ENCODE data around the gene FRMPD4.
"Not testable (repeated sequence)": the region's sequence is repeated elsewhere in the genome, so short reads cannot be mapped to it uniquely, and the experiment has no call there.

Gene FRMPD4

DNA sequence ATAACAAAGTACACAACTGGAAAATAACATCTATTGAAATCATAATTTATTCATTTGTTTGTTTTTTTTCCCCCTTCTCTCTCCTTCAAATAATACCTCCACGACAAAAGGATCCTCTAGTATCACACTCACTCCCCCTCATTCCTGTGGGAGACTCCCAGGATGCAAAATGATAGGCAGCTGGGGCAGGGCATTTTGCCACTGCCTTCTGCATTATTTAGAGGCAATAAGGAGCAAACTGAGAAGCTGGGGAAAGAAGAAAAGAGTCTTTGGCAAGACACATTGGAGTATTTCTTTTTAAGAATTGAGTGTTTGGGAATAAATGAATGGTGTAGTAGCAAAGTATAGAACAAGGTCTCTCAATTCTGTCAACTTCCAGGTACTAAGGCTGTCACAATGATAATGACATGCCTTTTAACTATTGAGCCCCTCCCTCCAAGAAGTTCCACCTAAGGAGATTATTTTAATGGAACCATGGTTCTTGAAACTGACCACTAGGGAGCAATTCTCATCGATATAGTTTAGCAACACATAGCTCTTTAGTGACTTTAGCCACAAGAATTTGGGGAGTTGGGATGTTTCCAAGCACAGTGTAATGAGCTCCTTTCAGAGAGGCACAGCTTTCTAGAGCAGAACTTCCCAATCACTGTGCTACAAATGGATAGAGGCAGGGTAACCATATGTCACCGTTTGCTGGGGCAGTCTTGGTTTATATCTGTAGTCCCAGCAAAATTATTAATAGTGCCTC lies 303.3 kb downstream of the FRMPD4 start:
- DNase-seq (ENCODE audit: low read depth) = no peak

DNA sequence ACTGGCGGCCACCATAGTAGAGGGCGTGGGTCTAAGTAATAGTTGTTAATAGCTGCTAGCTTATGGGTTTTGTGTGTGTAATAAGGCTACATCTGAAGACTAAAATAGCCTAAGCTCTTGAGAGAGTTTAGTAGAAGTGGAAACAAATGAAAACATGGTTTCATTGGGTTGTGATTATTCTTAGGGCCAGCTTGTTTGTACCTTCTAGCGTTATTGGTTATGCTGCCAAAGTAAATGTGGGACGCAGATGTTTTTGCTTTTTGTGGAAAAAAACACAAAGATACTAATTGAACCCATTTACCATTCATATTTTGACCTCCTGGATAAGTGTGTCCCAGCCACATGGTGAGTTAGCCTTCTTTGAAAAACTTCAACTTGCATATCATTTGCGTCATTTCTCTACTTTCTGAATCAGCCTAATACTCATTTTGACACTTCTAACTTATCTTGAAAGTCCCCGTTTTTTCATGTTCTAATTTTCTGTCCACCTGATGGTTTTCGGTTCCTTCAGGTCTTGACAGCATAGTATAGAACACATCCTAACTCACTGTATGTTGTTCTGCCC lies 305.3 kb downstream of the FRMPD4 start:
- DNase-seq (ENCODE audit: low read depth) = no peak

DNA sequence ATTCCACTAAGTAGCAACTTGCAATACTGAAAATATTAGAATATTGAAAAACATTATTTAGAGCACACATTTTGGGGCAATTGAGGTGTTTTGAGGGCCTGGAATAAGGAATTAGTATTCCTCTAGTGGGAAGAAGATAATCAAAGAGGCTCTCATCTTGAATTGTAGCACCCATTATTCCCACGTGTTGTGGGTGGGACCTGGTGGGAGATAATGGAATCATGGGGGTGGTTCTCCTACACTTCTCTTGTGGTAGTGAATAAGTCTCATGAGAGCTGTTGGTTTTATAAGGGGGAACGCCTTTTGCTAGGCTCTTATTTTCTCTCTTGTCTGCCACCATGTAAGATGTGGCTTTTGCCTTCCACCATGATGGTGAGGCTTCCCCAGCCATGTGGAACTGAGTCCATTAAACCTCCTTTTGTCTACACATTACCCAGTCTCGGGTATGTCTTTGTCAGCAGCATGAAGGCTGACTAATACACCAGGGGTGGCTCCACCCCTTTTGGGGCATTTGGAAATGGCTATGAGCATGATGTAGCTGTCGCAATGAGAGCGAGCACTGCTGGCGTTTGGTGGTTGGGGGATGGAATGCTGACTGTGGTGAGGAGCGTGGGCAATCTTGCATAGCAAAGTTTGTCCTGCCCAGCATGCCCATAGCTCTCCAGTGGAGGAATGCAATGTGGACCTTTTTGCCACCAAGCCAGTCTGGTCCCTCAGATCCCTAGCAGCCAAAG lies 308.2 kb downstream of the FRMPD4 start:
- no peak for DNase-seq (ENCODE audit: low read depth)

DNA sequence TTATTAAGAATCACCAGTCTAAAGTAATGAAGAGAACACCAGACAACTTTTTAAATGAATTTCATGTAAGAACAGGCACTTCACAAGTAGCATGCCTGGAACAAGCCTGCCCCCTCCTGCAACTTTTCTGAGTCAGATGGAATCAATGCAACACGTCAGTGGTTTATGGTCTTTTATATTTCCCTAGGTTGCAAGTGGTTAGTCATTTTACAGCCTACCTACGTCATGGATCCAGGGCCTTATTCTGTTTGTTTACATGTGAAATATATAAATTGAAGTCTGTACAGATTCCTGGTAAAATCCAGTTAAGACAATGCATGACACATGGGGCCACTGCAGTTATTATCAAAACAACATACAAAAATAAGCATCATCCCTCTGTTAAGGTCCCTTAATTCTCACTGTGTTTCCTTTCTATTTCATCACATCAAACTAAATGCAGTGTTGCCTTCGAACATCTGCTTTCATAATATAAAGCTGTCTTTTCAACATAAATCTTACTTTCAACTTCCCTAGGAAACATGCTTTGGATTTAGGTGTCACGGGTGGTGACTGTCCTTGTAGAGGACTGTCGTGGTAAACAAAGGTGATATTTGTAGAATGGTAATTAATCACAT lies 309.3 kb downstream of the FRMPD4 start:
- no peak for DNase-seq (ENCODE audit: low read depth)

DNA sequence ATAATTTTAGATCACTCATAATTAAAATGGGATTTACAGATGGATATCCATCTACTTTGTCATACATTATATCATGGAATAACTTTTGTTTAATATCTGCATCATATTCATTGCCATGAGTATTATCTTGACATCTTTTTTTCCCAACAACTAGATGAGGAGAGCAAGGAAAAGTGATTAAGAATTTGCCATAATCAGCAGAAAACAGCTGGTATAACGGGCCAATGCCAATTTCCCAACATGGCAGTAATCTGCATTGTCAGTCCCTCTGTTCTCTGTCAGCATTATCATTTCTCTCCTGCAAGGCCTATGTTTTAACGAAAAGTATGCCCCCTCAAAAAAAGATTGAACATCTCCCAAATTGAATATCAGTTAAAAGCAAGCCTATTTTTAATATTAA lies 314.0 kb downstream of the FRMPD4 start:
- DNase-seq (ENCODE audit: low read depth) = no peak

DNA sequence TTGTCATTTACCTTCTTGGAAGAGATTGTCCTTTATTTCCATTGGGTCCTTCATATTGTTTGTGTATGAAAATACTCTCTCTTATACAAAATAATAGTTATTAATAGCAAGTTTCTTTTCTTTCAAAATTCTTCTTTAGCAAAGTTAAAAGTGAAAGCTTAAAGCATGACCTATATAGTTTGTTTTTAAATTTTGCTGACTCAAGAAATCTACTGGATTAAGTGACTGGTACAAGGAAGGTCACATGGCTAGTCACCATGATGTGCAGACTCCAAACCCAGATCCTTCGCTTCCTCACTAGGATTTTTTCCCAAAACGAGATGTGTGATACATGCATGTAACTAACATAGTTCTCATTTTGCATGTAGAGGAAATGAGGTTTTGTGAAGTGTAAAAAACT lies 322.7 kb downstream of the FRMPD4 start:
- DNase-seq (ENCODE audit: low read depth) = no peak

DNA sequence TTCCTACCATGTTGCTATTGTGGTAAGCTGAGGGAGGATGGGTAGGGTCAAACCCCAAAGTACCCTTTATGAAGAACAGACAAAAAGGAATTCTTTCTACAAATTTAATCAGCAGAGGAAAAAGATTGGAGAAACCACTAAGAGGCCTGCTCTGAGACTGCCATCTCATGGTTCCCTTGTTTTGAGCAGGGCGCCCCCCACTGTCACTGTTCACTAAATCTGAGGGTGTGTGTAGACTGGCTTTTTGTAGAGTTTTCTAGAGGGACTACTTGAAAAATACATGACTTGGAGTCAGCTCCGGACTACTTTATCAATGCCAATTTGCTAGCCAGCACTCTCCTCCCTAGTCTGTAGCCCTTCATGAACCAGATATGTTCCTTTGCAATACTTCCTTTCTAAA lies 324.8 kb downstream of the FRMPD4 start:
- no peak for DNase-seq (ENCODE audit: low read depth)

DNA sequence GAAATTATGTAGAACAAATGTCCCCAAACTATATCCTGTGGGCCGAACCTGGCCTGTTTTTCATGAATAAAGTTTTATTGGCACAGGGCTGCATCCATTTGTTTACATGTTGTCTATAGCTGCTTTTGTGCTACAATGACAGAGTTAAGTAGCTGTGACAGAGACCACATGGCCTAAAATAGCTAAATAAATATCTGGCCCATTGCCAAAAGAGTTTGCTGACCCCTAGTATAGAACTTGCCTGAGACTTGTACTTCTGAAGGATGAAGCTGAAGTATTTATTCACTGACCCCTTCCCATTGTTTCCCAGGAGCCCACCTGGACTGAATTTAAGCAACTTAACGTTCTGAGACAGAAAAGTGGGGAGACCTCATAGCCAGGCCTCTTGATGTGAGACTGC lies 325.6 kb downstream of the FRMPD4 start:
- DNase-seq (ENCODE audit: low read depth) = no peak

DNA sequence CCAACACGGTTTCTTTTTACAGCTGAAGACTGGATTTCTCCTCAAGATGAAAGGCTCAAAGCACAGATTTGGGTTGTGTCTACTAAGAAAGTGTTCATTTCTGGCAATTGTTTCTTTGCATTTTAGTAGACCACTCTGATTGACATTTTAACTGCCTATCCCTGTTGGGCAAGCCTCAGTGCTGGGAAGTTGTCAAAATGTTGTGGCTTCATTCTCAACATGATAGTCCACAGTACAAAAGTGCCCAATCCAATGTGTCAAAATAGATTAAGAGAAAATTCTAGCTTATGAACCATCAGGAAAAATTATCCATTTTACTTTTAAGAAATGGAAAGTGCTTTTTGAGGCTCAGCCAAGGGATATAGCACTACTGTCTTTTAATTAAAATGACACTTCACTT lies 329.0 kb downstream of the FRMPD4 start:
- no peak for DNase-seq (ENCODE audit: low read depth)

DNA sequence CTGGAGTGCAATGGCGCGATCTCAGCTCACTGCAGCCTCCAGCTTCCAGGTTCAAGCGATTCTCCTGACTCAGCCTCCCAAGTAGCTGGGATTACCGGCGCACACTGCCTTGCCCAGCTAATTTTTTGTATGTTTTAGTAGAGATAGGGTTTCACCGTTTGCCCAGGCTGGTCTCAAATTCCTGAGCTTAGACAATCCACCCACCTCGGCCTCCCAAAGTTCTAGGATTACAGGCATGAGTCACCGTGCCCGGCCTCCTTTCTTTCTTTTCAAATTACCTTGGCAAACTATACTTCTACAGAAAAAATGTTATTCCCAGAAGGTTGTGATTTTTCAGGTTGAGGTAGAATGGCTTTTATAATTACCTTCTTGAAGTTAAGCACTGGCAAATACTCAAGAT lies 331.0 kb downstream of the FRMPD4 start:
- no peak for DNase-seq (ENCODE audit: low read depth)

DNA sequence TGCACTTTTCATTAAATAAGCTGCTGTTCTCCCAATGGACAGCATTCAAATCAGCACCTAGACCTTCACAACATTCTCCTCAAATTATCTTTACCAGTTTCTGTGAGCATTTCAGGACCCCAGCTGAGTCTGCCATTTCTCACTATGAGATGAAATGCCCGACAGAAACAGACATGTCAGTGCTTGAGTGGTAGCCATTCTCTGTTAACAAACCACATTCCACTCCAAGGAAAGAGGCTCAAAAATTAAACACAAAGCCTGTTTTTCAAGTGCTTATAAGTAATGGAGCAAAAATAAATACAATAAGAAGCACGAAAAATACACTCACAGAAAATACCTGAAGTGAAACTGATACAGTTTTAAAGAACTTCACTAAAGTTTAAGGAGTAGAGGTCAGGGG lies 332.8 kb downstream of the FRMPD4 start:
- DNase-seq (ENCODE audit: low read depth) = no peak

DNA sequence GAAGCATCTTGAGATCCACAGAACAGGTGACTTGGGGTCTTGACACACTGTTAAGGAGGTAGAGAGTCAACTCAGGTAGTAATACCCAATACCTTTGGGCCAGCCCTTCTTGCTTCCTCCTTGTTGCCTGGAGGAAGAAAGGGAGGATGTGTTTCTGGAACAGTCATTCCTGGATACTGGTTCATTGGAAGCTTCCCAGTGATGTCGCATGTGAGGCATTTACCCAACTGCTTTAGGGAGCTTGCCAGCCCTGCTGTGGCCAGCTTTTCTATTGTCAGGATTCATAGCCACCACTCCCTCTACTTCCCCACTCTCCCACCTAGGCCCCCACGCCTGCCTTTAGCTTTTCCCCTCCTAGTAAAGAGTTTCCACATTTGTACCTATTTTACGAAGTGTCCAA lies 342.7 kb downstream of the FRMPD4 start:
- no peak for DNase-seq (ENCODE audit: low read depth)

DNA sequence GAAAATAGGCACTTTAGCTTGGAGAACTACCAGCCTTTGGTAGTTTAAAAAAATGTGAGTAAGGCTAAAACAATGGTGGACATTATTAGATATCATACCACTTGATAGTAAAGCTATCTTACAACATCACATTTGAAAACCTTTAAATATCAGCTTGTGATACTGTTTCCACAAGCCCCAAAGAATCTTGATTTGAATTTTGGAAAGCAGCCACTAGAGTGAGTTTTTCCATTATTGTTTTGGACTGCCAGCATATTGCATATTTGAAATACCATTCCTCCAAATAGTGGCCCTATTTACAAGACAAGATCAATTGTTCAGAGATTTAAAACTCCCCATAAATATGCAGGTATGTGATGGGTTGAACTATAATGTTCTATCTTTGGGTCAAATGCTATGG lies 349.9 kb downstream of the FRMPD4 start:
- no peak for DNase-seq (ENCODE audit: low read depth)

DNA sequence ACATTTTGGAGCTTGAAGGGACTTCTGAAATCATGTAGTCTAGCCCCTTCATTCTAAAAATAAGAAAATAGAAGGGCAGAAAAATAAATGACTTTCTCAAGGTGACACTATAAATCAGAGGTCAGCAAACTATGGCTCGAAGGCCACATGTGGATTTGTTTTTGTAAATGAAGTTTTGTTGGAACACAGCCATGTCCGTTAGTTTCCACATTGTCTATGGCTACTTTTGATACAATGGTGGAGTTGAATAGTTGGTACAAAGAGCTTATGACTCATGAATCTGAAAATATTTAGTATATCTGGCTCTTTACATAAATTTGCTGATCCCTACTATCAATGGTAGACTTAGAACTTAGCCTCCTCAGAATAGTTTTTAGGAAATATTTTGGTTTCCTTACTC lies 350.5 kb downstream of the FRMPD4 start:
- DNase-seq (ENCODE audit: low read depth) = no peak

DNA sequence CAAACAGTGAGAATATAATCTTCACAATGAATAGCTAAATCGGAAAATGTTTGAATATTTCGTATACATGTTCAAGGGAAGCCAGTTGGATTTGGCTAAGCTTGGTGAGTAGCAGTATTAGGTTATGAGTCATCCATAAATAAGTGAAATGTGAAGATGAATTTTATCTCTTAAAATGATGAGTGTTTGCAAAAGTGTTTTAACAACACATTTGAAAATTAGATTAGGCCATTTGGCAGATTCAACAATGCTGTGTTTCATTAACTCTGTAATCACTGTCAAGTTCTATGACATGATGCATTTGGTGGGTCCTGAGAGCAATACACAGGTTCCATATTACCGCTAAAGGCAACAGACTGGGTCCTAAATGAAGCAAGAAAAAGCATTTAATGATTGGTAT lies 351.1 kb downstream of the FRMPD4 start:
- DNase-seq (ENCODE audit: low read depth) = no peak

DNA sequence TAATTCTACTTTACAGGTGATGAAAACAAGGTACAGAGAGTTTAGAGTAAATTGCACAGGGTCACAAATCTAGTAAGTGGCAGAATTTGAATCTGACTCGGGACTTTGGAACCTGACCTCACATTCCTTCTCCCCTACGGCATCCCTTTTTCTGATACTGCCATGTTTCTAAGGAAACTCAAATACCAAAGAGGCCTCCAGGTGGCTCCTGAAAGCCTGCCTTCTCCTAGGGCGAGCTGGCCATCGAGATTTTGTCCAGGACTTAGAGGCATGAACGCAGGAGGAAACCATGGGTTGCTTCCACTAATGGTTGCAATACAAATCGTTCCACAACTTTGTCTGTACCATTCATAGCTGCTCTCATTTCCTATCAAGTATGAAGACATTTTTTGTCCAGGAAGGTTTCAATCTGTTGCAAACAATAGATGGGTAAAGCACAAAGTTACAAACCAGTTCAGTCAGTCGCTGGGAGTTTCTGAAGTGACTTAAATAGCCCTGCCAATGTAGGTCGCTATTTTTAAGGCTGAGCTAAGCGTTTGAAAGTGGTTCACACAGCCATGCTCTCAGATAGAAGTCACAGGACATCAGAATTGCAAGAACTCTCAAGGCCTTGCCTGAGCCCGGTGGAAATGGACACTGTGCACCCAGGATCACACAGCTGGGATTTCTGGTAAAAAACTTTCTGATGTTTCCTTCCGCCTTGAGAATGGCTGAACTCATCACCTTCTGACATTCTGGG lies 356.3 kb downstream of the FRMPD4 start:
- DNase-seq (ENCODE audit: low read depth) = no peak

DNA sequence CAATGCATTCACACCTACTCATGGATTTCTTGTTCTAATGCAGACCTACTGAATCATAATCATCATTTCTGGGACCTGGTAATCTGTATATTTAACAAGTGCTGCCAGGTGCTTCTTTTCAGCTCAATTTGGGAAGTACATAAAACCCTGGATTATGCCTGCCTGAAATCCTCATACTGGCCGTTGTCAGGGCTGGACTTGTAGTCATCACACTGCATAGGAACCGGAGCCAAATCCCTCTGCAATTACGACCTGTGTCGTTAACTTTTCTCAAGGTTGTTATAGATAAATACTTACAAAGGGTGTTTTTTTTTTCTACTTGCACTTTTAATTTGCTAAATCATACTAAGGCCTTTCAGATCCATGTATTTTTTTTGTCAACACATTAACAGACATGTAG lies 358.1 kb downstream of the FRMPD4 start:
- no peak for DNase-seq (ENCODE audit: low read depth)

DNA sequence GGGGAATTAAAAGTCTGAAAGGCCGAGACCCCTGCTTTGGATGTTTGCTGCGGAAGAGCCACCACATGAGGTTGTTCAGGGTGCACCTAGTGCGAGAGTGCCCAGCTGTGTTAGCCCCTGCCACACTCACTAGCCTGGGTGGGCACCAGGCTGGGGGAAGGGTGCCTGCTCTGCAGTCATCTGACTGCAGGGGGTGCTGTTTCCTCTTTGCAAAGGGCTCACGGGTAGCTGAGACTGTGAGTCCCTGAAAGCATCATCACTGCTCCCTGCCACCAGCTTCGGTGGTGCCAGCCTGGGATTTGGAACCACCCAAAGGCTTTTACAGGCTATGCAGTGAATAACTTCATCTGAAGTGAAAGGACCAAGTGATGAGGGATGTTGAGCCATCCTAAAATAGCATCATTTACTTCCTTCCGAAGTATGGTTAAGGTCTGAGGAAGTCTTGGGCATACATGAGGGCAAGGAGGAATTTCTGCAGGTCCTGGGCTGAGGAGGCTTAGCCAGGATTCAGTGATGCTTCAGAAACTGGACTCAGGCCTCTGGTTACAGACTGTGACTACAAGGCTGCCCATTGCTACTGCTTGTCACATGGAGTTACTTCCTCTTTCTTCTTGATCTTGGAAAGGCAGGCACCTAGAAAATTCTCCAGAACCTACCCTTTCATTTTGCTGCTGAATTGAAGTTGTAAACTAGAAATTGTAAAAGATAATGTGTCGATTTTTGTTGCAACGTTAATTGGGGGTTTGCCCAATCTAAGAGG lies 359.7 kb downstream of the FRMPD4 start:
- no peak for DNase-seq (ENCODE audit: low read depth)

DNA sequence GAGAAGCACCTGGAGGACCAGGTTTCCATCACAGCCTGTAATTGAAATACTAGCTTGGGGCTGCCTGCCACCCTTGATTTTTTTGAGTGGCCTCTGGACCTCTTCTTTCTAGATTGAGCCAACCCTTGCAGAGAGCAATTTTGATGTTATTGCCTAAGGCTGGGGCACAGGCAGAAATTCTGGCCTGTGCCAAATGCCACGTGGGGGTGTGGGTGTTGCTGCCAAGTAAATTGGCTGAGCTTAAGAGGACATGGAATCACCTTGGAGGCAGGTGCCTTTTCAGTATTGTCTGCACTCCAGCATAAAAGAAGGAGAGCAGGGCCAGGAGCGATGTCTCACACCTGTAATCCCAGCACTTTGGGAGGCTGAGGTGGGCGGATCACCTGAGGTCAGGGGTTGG lies 366.9 kb downstream of the FRMPD4 start:
- DNase-seq (ENCODE audit: low read depth) = no peak

DNA sequence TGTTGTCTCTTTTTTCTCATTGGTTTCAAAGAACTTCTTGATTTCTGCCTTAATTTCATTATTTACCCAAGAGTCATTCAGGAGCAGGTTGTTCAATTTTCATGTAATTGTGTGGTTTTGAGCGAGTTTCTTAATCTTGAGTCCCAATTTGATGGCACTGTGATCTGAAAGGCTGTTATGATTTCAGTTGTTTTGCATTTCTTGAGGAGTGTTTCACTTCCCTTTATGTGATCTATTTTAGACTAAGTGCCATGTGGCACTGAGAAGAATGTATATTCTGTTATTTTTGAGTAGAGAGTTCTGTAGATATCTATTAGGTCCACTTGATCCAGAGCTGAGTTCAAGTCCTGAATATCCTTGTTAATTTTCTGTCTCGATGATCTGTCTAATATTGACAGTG lies 377.1 kb downstream of the FRMPD4 start:
- not testable (repeated sequence) for DNase-seq (ENCODE audit: low read depth)

DNA sequence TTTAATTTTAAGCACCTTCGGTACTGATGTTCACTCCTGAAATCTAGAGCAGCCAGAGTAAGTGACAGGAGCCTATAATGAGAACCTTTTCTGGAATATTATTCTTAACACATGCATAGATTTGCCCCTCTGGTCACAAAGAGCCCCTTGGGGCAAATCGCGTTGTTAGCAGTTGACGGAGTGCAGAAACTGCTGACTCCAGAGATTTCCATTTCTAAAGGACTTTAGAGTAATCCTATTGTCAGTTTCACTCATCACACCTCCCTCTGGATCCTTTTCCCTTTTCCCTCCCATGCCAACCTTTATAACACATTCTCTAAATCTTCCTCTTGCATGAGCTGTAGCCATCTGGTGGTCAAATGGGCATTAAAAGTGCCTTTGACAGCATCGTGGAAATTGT lies 388.0 kb downstream of the FRMPD4 start:
- DNase-seq (ENCODE audit: low read depth) = no peak

DNA sequence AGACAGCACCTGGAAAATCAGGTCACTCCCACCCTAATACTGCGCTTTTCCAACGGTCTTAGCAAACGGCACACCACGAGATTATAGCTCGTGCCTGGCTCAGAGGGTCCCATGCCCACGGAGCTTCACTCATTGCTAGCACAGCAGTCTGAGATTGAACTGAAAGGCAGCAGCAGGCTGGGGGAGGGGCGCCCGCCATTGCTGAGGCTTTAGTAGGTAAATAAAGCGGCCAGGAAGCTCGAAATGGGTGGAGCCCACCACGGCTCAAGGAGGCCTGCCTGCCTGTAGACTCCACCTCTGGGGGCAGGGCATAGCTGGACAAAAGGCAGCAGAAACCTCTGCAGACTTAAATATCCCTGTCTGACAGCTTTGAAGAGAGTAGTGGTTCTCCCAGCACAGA lies 399.8 kb downstream of the FRMPD4 start:
- not testable (repeated sequence) for DNase-seq (ENCODE audit: low read depth)
